ENCODE measurements around the gene TMEM134.

The TMEM134 gene

GRCh38 chr11:67456068-67456705, 12.9 kb downstream of the TMEM134 start:
- DNase-seq, result peak; percentile 14

GRCh38 chr11:67455054-67455453, 14.0 kb downstream of the TMEM134 start, which contains the start of gene CABP4:
TSS of gene CABP4 (plus strand) at chr11:67455354. CDS start at chr11:67455424, 70 bp downstream.
- DNase-seq, result no peak

DNA sequence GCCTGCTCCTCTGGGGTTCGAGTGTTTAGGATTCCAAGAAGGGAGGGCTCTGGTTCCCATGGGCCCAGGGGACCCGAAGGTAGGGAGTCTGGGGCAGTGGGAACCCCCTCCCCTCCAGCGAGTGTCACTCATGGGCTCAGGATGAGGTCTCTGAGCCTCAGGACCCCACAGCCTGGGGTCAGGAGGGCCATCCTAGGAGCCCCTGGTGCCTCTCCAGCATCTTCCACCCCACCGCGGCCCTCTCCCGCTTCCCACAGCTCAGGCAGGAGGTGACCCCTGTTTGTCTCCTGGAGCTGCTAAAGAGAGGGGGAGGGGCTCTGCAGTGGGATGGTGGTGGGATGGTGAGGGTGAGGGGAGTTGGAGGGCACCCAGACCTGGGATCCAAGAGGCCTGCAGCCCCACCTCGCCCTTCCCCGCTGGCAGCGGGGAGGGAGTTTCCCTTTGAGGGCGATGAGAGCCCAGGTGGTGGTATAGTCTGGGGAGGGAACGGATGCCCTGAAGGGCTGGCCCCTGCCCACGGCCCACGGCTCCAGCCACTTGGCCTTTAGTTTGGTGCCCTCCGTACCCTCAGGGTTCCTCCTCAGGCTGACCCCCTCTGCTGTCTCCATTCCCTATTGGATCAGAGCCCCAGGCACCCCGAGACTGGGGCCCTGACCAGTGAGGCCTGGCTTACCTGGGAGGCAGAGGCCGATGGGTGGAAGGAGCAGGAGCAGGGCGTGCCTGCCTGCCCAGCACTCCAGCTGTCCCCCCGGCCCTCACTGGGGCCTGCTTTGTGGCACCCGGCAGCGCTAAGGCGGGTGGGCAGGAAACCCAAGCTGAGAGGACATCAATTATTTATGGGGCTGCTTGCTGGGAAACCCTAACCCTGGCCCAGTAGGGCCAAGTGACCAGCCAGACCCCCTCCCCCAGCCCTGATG, 15.0 kb downstream of the TMEM134 start:
- DNase-seq, result peak; percentile 15

GRCh38 chr11:67452141-67452952, 16.7 kb downstream of the TMEM134 start, which contains the start of gene GPR152:
TSS of gene GPR152 (minus strand) at chr11:67452729. CDS start at chr11:67452724, 5 bp downstream.
- DNase-seq, result peak; percentile 22

DNA sequence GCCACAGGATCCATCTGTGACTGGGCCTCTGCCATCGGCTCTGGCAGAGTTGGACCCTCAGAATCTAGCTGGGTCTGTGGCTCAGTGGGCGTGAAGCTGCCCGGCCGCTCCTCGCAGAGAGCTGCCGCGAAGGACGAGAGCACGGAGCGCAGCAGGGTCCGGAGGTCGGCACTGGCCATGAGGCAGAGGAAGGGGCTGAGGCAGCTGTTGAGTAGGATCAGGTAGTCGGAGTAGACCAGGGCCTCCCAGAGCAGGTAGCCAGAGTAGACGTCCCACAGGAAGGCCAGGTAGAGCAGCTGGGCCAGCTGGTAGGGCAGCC, 17.4 kb downstream of the TMEM134 start:
- DNase-seq, result peak; percentile 14

GRCh38 chr11:67450796-67451657, 18.0 kb downstream of the TMEM134 start:
- DNase-seq, result peak; percentile 14

DNA sequence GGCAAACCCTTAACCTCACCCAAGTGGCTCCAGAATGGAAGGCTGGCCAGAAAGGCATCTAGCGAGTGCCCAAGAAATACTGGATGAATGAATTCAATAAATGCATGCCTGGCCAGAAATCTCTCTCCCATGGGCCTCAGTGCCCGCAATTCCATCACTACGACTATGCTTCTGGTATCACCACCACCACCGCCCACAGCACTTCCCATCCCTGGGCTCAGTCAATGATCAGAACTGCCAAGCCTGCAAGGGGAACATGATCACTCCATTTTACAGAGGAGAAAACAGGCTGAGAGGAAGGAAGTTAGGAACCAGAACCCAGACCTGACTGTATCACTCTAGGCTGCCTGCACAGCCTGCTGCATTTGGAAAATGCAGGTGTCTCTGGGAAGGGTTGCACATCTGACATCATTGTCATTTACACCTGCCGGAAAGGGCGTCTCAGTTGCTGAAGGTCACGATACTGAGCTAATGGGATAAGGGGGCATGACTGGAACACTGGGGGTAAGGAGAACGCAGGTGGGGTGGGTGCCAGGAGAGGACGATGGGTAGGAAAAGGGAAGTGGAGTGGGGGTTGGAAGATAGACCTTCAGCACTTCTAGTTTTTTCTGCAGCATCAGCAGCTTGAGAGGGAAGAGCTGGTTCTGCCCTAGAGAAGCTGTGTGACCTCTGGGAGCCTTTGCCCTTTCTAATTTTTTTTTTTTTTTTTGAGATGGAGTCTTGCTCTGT, 19.8 kb downstream of the TMEM134 start:
- peak; percentile 12 for DNase-seq

DNA sequence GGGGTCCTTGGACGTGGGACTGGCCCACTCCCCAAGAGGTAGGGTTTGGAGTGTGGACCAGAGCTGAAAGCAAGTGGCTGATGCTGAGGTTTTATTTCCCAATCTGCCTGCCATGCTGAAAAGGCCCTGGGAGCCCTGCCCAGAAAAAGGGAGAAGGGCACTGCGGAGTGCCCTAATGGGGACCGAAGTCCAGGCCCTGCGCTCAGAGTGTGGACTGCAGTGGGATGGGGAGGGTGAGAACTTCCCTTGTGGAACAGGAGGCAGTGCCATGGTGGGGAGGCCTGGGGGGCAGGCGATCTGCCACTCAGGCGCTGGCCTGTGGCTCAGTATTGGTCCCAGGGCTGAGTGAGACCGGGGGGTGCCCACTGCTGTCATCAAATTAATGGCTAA, 20.8 kb downstream of the TMEM134 start:
- no peak for DNase-seq

GRCh38 chr11:67445515-67445914, 23.5 kb downstream of the TMEM134 start:
- no peak for DNase-seq

- peak; percentile 26 for DNase-seq
Observed at GRCh38 chr11:67442504-67443404, 26.3 kb downstream of the TMEM134 start.

DNA sequence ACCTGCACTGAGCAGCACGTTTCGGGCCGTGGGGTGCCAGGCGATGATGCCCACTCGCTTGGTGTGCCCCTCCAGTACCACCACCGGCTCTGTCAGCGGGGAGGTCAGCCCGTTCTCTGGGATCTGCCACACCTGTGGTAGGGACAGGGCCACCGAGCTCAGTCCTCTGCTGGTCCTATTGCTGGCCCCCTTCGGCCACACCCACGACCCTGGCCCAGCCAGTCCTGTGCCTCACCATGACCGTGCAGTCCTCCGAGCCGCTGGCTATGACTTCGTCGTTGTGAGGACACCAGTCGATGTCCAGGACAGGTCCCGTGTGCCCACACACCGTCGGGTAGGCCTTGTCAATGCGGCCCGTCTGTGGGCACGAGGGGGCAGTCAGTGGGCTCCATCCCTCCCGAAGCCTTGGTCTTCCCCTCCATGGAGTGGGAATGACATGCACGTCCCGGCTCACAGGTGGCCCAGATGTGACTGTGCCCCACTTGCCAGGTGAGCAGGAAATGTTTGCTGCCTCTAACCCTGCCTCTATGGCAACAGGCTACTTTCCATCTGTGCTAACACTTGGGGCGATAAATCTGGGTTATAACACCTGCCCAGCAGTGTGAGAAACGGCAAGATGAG, 27.2 kb downstream of the TMEM134 start:
- DNase-seq, result peak; percentile 26

DNA sequence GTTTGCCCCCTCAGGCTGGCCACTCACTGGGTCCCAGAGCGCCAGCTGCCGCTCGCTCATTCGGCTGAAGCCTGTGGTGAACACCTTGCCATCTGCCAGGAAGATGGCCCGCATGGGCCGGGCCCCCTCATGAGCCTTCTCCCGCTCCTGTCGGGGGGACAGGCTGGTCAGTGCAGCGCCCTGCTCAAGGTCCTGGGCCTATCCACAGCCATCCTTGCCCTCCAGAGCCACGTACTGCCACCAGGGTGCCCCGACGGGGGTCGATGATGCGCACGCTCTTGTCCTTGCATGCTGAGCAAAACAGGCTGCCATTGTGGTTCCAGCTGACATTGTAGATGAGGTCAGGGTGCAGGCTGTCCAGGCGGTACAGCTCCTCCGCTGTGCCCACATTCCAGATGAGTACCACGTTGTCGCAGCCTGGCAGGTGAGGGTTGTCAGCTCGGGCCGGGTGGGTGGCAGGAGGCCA, 27.9 kb downstream of the TMEM134 start:
- no peak for DNase-seq

DNA sequence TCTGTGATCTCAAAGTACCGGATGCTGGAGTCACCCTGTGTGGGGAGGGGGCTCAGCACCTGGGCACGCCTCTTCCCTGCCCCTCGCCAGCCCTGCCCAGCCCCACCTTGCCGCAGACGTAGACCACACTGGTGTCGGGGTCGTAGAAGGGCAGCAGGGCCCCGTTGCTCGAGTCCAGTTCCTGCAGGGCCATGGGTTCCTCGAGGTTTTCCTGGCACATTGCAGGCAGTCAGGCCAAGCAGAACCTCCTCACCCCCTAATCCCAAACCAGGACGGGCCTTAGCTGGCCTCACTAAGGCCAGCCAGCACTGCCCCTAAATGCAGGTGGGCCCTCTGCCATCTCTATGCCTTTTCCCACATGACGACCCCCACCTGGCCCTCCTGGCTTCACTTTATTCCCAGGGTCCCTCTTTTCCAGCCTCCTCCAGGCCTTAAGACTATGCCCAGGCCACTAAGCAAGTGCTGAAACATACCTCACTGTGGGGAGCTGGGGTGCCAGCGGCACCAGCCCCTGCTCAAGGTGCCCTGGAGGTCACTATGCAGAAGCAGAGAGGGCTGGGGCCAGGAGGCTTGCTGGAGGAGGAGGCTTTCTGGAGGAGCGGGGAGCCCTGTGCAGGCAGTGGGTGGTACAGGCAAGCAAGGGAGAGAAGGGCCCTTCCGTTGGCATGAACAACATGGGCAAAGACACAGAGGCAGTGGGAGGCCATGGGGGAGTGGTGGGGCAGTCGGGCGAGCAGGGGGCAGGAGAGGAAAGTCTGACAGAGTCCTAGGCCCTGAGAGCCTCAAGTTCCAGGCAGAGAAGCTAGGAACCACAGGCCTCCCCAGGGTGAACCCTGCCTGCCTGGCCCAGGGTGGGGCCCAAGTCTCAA, 28.6 kb downstream of the TMEM134 start:
- peak; percentile 30 for DNase-seq

DNA sequence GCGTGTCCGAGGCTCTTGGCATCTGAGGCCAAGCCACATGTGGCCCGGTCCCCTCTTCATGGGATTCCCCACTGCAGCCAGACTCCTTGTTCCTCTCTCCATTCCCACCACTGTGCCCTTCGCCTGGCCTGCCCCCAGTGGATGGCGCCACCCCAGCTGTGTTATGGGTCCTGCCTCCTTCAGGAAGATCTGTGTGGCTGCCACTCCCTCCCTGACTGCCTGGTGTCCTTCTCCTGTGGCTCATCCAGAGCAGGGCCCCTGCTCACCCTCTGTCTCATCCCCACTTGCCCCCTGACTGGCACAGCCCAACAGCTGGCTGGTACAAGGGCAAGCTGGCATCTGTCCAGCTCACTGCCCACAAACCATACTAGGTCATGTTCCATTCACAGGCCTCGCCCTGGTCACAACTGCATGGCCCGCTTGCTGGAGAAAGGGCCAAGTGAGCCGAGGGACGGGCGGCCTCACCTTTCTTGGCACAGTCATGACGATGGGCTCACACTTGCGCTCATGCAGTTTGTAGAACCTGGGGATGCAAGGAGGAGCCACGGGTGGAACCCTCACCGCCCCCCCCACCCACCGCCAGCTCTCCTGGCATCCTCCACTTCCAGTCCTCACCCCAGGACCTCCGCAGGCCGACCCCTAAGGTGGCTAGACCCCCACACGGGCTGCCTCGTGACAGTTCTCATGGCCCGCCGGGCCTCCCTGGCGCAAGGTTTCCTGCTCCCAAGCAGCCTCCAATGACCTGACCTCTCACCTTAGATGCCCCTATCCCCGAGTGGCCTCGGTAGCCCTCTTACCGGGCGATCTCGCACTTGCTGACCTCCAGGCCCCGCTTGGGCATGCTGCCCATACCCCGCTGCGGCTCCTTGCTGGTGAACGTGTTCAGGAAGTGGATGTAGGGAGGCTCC, 29.5 kb downstream of the TMEM134 start:
- peak; percentile 43 for DNase-seq

GRCh38 chr11:67438158-67438902, 30.7 kb downstream of the TMEM134 start:
- DNase-seq, result peak; percentile 24

DNA sequence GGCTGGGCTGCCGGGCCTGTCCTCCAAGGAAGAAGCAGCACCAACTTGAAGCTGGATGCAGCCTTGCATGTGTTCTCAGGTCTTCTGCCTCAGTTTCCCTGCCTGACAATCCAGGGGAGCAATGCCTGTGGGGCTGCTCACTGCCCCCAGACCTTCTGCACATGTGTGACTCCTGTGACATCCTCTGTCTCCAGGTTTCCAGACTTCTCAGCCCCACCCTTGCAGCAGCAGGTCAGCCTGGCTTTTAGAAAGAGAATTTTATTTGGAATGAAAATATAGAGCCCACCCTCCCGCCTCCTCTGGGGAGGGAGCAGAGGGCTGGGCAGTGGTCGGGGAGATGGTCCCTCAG, 31.3 kb downstream of the TMEM134 start:
- DNase-seq, result peak; percentile 16
